ENCODE results near the gene SLIT3.

DNA sequence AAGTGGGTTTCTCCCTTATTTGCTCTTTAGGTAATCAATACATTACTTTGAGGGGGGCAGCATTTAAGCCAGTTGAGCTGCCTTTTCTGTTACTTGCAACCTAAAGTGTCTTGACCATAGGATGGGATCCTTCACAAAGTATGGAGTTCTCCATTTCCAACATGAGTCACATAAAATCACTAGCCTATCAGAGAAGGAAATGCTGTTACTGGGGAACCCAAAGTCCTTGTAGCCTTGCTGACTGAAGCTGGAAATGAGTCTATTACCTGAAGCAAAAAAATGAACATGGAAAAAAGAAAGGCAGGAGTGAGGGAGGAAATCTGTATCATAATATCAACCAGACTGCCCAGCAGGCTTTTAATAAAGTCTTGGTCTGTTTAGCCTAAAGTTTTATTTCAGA is 42.8 kb upstream of the SLIT3 start:
- TF ChIP-seq CTCF (IDR thresholded peaks at IDR 0.05; ENCODE audit: poor library complexity) (no peak), EZH2 (IDR thresholded peaks at IDR 0.05; ENCODE audit: borderline replicate concordance) (no peak), EZH2phosphoT487 (IDR thresholded peaks at IDR 0.05; ENCODE audit: low read depth, severe bottlenecking, unreplicated experiment) (no peak)
